Measurements from ENCODE around the gene BTLA.
"Not testable (repeated sequence)": the region's sequence is repeated elsewhere in the genome, so short reads cannot be mapped to it uniquely, and the experiment has no call there.

The BTLA gene

DNA sequence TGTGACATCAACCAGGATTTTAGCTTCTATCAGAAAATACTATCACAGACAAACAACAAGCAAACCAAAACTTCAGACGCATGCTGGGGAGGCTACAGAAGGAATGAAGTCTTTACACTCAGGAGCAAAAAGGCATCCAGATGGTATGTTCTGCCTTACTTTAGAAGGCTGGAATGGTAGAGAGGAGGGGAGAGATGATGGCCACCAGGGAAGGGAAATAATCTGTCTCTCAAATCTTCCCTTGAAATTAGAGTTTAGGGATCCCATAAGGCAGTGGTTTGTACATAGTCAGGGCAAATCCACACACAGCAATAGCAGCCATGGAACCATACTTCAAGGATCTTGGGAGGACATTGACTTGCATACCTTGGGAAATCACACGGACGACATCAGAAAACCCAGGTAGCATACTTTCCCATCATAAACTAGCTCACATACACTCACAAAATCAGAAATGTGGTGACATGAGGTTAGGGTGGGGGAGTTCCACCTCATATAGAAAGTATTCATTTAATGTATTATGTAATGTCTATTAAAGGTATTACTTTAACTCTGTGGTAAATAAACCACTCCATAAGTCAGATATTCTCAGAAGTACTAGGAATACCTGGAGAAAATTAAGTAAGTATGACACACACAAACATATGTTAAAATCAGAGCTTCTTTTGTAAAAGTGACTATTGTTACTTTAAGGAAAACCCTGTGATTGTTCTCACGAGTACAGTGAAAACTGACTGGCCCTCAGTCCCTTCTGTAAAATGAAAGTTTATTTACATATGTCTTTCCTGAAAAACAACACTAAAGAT, 9.4 kb downstream of the BTLA start:
- DNase-seq: no peak

DNA sequence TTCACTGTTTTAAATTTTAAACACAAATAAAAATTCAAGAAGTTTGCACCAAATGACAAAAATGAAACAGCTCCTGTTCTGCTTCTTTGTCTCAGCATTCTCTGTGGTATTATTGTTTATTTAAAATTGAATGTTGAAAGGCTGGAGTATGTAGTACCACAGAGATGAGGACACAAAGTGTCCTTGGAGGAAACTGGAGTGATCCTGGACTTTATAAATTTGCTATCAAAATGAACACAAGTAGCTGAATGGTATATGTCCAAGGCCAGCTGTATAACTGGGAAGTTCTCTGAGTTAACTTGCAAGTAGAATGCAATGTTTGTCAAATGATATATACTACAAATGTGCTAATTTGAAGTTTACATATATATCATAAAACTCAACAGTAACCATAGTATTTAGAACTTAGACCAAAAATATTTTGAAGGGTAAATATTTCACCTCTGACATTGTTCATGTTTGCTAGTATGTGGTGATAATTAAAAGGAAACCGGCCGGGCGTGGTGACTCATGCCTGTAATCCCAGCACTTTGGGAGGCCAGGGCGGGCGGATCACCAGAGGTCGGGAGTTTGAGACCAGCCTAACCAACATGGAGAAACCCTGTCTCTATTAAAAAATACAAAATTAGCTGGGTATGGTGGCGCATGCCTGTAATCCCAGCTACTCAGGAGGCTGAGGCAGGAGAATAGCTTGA, 12.3 kb downstream of the BTLA start:
- DNase-seq: no peak

GRCh38 chr3:112484352-112484751, 14.9 kb downstream of the BTLA start:
- no peak for DNase-seq

DNA sequence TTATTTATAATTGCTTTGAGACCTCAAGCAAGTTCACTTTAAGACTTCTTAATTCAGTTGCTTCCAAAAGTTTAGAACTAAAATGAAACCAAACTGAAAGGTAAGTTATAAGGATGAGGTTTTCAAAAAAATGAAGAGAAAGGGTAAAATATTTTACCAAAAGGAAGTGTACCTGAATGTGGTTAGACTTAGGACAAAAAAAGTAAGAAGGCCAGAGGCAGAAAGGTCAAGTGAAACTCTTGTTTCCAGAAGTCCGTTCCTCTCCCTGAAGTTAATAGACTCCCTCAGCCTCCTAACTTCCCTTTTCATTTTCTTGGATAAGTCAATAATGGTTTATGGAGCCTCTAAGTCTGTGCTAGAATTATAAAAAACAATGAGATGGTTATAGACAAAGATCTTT, 16.6 kb downstream of the BTLA start:
- no peak for DNase-seq

DNA sequence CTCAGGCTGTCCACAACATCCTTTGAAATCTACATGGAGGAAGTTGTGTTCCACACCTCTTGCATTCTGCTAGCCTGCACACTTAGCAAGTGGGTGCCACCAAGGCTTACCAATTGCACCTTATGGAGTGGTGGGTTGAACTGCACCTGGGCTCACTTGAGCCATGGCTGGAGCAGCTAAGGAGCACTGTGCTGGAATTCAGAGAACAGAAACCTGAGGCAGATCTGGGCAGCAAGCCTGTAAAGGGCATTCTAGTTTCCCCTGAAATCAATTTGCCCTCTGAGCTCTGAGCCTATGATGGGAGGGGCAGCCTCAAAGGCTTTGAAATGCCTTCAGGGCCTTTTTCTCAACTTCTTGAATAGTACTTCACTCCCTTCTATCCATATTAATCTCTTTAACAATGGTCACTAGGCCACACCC, 18.0 kb downstream of the BTLA start:
- DNase-seq: no peak

- no peak for DNase-seq
Observed at GRCh38 chr3:112477891-112478290, 21.4 kb downstream of the BTLA start.

DNA sequence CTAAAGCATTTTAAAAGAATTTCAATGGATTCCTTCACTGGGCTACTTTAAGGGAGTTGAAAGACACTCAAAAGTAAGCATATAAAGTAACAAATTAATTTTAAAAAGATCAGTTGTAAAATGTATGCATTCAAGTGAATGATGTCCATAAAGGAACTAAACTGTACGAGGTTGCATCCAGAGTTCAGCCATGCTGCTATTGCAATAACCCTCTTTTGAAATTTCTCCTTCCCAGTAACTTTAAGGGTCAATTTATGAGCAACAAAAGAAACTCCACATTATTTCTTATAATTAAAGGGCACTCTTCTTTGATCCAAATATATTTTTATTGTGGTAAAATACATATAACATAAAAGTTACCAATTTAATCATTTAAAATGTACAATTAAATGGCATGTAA, 22.9 kb downstream of the BTLA start:
- no peak for DNase-seq

DNA sequence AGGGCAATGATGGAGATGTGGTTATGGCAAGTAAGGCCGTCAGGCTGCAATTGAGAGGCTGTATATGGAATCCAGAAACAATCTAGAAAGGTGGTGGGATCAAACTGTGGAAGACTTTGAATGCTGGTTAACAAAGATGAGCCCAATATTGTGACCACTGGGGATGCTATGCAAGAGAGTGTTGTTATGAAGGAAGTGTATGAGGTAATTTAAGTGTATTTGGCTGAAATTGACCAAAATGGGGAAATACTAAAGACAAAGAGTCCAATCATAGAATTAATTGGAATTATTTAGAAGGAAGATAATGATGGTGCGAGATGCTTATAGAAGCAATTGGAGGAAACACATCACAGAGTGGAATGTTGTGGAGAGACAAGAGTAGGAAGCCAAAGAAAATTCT, 24.5 kb downstream of the BTLA start:
- DNase-seq: no peak

DNA sequence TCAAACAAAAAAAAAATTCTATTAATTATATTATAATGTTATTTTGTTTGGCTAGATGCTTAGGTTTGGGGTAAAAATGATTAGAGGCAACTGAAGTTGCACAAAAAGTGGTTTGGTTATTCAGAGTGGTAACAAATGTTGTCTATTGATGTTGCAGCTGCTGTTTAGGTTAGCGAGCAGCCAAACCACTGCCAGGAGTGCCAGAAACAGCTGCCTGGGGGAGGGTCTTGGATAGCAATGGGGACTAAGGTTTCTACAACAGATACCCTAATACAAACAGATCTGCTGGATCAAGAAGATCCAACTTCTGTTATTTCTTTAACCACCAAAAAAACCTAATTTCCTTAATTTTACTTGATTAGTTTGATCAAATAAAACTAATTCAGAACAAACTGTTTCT, 26.6 kb downstream of the BTLA start:
- no peak for DNase-seq

DNA sequence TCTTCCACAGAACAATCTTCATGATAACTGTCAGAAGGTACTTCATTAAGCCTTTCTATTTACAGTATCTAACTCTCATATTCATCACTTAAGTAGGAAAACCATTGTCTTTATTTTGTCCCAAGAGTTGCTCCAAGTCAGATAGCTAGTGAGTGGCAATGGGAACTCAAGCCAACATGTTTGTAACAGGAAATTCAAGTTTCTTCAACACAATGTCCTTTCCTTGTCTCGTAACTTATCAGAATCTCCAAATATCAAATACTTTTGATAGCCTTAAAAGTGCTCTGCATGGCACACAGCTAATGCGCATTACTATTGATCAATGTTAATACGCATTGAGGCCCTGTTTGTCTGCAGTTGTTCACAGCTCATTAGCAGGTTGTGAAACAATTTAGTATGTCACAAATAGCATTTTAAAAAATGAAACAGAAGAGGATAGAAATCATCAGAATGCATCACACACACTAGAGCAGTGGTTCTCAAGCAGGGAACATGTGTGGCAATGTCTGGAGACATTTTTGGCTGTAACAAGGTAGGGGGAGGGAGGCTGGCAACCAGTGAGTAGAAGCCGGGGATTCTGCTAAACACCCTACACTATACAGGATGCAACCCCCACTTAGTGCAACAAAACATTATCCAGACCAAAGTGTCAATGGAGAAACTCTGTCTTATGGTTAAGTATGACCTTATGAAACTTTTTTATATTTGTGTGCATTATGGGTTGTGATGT, 27.5 kb downstream of the BTLA start:
- DNase-seq: no peak

DNA sequence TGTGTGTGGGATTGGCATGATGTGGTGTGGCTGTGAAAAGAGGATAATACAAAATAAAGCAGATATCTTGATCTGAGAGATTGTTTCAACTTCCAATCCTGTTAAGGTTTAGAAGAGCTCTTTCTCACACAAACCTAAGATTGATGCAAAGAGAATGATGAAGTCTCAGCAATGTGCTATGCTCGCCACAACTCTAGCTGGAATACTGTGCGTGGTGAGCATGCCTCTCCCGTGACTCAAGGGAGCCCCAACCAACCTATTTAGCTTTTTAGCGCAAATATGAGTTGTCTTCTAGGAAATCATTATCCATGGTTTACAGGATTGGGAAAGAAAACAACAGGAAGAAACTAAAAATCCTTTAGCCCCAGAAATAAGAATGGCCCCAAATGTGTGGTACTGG, 28.5 kb downstream of the BTLA start:
- DNase-seq: no peak

- no peak for DNase-seq
Observed at GRCh38 chr3:112469671-112470070, 29.6 kb downstream of the BTLA start.

DNA sequence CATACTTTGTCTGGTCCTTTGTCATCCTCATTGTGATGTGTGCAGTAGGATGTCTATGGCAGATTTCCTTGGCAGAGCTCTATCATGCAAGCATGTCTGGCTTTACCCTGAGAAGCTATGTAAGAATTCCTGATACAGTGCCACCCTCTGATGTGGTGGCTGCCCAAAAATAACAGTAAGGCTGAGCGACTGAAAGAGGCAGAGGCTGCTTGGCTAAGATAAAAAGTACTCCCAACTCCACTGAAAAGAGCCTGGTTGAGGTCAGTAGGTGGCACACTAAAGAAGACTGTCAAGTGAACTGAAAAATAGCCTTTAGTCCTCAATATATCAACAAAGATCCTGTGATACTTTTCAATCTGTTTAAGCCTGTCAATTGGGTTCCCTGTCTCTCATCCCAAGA, 31.7 kb downstream of the BTLA start:
- DNase-seq: no peak

DNA sequence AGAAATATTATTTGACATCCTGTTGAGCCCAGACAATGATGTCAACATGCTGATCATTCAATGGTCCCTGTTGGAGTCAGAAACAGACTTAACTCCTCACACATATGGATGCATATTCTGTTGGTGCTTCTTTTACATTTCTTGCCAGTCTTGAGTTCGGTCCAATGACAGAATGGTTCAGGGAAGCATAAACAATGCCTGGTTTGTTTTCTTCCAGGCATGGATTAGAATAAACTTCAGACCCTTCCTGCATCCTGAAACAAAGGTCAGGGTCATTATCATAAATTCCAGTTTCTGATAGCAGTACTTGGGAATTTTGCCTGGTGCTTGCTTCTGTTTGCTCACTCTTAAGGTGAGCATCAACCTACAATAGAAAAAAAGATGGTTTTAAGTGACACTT, 33.3 kb downstream of the BTLA start:
- no peak for DNase-seq

- DNase-seq: no peak
Observed at GRCh38 chr3:112464264-112464663, 35.0 kb downstream of the BTLA start.

DNA sequence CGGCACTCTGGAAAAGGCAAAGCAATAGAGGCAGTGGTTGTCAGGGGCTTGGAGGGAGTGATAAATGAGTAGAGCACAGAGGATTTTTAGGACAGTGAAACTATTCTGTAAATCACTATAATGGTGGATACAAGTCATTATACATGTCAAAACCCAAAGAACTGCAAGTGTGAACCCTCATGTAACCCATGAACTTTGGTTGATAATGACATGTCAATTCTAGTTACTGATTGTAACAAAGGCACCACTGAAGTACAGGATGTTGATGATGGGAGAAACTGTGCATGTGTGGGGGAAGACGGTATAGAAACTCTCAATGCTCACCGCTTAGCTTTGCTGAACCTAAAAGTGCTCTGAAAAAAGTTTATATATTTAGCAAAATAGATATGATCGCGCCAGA, 36.0 kb downstream of the BTLA start:
- no peak for DNase-seq

- not testable (repeated sequence) for DNase-seq
Observed at GRCh38 chr3:112461787-112462186, 37.5 kb downstream of the BTLA start.

DNA sequence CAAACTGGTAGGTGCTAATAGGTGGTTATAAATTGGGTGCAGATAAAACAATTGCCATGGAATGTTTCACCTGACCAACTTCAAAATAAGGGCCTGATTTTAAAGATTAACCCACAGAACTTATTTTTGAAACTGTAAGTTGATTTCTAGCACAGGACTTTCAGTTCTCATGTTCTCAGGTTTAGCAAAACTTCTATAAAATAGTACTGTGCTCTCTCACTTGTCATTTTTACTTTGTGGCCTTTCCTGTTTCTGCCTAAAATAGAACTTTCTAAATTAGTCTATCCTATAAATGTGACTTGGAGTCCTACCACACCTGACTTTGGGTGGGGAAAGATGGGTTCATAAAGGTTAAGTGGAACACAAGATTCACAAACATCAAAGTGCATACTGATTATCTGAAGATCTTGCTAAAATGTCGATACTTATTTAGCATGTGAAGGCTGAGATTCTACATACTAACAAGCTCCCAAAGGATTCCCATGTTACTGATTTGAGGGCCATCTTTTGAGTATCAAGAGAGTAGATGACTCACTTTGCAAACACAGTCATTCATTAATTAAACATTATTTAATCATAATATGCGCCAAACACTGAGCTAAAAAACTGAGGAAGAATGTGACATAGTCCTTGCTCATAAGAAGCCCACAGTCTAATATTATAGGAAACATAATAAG, 38.6 kb downstream of the BTLA start:
- DNase-seq: no peak

GRCh38 chr3:112459750-112460149, 39.5 kb downstream of the BTLA start:
- no peak for DNase-seq

- DNase-seq: no peak
Observed at GRCh38 chr3:112456147-112456546, 43.1 kb downstream of the BTLA start.

DNA sequence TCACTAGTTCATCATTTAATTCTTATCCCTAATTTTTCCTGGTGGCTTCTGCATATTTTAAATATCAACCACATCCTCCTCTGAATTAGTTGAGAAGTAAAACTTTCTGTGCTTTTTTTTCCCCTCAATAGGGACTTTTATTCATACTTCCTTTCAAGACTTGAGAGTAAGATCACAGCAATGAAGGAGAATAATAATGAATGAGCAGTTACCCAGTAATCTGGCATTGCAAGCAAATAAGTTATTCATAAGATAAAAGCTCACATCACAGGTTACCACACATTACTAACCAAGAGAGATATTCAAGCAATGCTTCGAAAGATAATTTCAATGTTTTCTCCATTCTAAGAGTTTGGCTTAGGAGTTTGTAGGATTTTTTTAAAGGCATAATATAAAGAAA, 50.3 kb downstream of the BTLA start:
- DNase-seq: no peak

DNA sequence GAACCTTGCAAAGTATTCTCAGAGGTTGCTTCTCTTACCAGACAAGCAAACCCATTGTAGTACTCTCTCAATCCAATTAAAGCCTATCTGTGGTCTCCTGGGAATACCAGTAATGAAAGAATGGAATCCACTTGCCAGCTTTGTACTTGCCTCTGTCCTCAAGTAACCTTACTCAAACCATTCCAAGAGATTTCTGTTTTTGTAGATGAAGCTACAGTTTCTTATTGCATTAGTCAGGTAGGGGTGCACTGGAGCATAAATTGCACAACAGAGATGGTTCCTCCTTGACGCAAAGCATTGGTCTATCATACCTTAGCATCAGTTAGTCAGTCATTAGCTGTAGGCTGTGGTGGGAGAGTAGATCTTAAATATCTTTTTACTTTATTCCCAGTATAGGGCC, 52.9 kb downstream of the BTLA start:
- no peak for DNase-seq

GRCh38 chr3:112445839-112446238, 53.4 kb downstream of the BTLA start:
- no peak for DNase-seq
